Skeletal muscle satellite cell (primary cell): ENCODE results near the gene KRT32.

Source experiments
- H3K27me3 ChIP-seq: 2 replicates; pipeline ENCODE4 v1.7.0; 2013; ENCODE audit warnings: low read length; ENCODE audit not compliant: control insufficient read depth, insufficient read depth
- H3K36me3 ChIP-seq: 2 replicates; pipeline ENCODE4 v1.7.0; 2013; ENCODE audit warnings: mild to moderate bottlenecking, control low read depth, low read length; ENCODE audit not compliant: insufficient read depth
- H3K4me1 ChIP-seq: 2 replicates; pipeline ENCODE4 v1.7.0; 2013; ENCODE audit warnings: low read length; ENCODE audit not compliant: control insufficient read depth, insufficient read depth
- H3K4me2 ChIP-seq: 2 replicates; pipeline ENCODE4 v1.7.0; 2013; ENCODE audit warnings: mild to moderate bottlenecking, low read length
- H3K4me3 ChIP-seq: 2 replicates; pipeline ENCODE4 v1.7.0; 2013; ENCODE audit warnings: low read length
- H3K9ac ChIP-seq: 2 replicates; pipeline ENCODE4 v1.7.0; 2013; ENCODE audit warnings: mild to moderate bottlenecking, low read depth, low read length, moderate library complexity
- H3K9me3 ChIP-seq: replicated peaks from 2 replicates; pipeline ENCODE4 v1.7.0; 2013; ENCODE audit warnings: mild to moderate bottlenecking, control low read depth, low read length

KRT32 gene

DNA sequence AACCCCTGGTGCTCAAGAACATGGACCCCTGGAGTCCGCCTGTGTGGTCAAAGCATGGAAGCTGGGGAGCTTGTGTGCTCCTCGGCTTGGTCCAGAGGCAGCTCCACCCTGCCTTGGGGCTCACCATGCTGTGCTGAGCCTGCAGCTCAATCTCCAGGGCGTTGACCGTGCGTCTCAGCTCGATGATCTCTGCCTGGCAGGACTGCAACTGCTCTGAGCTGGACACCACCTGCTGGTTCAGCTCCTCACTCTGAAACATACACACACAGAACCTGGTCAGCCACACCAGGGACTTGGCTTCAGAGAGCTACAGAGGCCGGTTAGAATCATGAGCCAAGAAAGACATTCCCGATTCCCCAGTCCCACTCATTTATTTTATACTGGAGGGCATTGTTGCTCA, 11.1 kb upstream of the KRT32 start:
- H3K9me3 ChIP-seq: no peaks in the 10 kb centered on the region
- H3K4me2 ChIP-seq: no peak overlapping the region
- peaks cover 27% of the 10 kb centered on the region for H3K27me3 ChIP-seq
- no peak overlapping the region for H3K9ac ChIP-seq
- no peaks in the 10 kb centered on the region for H3K4me1 ChIP-seq
- H3K36me3 ChIP-seq: no peaks in the 10 kb centered on the region
- no peak overlapping the region for H3K4me3 ChIP-seq

GRCh38 chr17:41476866-41477815, 10.0 kb upstream of the KRT32 start:
- H3K4me1 ChIP-seq: no peaks in the 10 kb centered on the region
- H3K4me2 ChIP-seq: no peak overlapping the region
- no peak overlapping the region for H3K9ac ChIP-seq
- peaks cover 30% of the 10 kb centered on the region for H3K27me3 ChIP-seq
- H3K9me3 ChIP-seq: no peaks in the 10 kb centered on the region
- no peak overlapping the region for H3K4me3 ChIP-seq
- H3K36me3 ChIP-seq: no peaks in the 10 kb centered on the region

DNA sequence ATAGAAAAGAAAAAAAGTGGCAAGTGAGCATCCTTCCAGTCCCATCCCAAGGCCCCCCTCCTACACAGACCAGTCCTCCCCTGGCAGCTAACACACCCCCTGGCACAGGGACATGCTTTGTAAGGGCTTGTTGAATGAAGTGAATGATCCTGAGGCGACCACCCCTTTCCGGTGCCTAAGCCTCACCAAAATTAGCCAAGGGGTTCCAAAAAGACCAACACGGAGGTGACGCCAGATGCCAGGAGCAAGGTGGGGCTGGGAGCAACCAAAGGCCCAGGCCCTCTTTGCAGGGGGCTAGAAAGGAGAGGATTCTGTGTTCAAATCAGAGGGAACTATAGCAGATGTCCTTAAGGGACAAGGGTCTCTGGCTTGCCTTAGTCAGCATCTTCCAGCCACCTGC, 8.2 kb upstream of the KRT32 start:
- no peaks in the 10 kb centered on the region for H3K9me3 ChIP-seq
- H3K4me2 ChIP-seq: no peak overlapping the region
- no peaks in the 10 kb centered on the region for H3K36me3 ChIP-seq
- no peak overlapping the region for H3K9ac ChIP-seq
- H3K4me1 ChIP-seq: no peaks in the 10 kb centered on the region
- H3K4me3 ChIP-seq: no peak overlapping the region
- peaks cover 41% of the 10 kb centered on the region for H3K27me3 ChIP-seq

DNA sequence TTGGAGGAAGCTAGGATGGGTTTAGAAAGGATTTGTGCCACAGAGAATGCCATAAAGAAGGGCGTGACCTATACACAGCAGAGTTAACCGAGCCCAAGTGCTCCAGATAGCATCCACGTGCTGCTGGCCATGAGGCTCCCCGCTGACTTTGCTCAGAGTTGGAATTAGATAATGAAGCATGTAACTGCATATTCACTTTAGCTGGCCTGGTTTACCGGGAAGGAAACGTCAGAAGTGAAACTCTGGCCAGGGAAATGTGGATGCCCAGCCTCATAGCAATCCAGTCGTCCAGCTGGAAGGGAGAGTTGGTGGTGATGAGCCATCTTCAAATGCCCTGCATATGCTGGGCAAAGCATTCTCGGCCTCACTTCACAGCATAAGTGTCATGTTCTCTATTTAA, 7.7 kb upstream of the KRT32 start:
- no peak overlapping the region for H3K9ac ChIP-seq
- no peak overlapping the region for H3K4me2 ChIP-seq
- no peaks in the 10 kb centered on the region for H3K4me1 ChIP-seq
- H3K4me3 ChIP-seq: no peak overlapping the region
- peaks cover 41% of the 10 kb centered on the region for H3K27me3 ChIP-seq
- no peaks in the 10 kb centered on the region for H3K36me3 ChIP-seq
- H3K9me3 ChIP-seq: no peaks in the 10 kb centered on the region

- no peak overlapping the region for H3K4me3 ChIP-seq
- H3K36me3 ChIP-seq: no peaks in the 10 kb centered on the region
- peaks cover 19% of the 10 kb centered on the region for H3K4me1 ChIP-seq
- no peak overlapping the region for H3K4me2 ChIP-seq
- H3K9me3 ChIP-seq: no peaks in the 10 kb centered on the region
- no peak overlapping the region for H3K9ac ChIP-seq
- peaks cover 29% of the 10 kb centered on the region for H3K27me3 ChIP-seq
Observed at GRCh38 chr17:41468346-41468745, 1.2 kb upstream of the KRT32 start.

DNA sequence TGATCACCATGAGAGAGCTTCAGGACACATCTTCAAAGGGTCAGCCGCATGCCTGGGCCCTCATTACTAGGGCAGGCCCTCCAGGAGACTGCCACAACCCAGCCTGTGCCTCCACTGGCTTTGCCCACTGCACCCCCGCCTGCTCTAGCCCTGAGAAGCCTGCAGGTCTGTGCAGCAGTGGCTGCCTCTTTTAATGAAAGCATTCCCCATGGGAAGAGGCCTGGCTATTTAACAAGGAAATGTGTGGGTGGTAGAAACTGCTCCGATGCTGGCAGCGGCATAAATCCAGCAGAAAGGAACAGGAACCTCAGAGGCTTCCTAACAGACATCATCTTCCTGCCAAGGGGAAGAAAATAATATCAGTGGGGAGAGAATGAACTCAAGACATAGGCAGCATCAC, 375 bp upstream of the KRT32 start:
- H3K4me3 ChIP-seq: no peak overlapping the region
- no peak overlapping the region for H3K9ac ChIP-seq
- H3K4me2 ChIP-seq: no peak overlapping the region
- no peaks in the 10 kb centered on the region for H3K9me3 ChIP-seq
- H3K4me1 ChIP-seq: peaks cover 19% of the 10 kb centered on the region
- peaks cover 25% of the 10 kb centered on the region for H3K27me3 ChIP-seq
- no peaks in the 10 kb centered on the region for H3K36me3 ChIP-seq

DNA sequence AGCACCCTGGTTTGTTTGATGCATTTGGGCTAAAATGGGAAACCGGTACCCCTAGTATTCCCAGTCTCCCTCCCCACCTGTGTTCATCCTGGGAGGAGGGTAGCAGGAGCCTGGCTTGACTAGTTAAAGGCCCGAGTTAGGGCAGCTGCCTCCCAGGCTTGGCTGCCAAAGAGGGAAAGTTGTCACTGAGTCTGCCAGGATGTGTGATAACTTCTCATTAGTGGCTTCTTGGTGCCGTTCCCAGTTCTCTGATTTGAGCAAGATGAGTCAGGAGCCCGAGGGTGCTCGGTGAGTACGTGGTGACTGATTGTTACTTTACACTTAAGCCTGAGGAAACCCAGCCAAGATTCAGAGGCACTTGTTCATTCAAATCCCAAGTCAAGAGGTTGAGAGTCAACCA, 2.5 kb downstream of the KRT32 start:
- no peak overlapping the region for H3K9ac ChIP-seq
- H3K4me2 ChIP-seq: no peak overlapping the region

DNA sequence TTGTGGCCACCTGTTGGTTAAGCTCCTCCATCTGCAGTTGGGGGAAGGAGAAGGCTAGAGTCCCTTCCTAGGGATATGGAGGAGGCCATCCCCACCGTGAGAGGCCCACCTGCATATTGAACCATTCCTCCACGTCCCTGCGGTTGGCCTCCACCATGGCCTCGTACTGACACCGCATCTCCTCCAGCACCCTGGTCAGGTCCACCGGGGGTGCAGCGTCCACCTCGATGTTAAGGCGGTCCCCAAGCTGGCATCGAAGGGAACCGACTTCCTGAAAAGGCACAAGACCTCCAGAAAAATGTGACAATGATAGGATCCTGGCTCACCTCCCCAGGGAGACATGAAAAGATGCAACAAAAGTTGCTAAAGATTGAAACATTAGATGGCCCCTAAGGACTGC, 3.0 kb downstream of the KRT32 start:
- Histone ChIP-seq H3K9me3 (no peaks in the 10 kb centered on the region), H3K27me3 (peaks cover 24% of the 10 kb centered on the region), H3K4me2 (no peak overlapping the region), H3K4me3 (no peak overlapping the region), H3K4me1 (peaks cover 19% of the 10 kb centered on the region), H3K9ac (no peak overlapping the region), H3K36me3 (no peaks in the 10 kb centered on the region)

More for the DNA sequence above, 2.5 kb downstream of the KRT32 start:
- Histone ChIP-seq H3K4me1 (peaks cover 19% of the 10 kb centered on the region), H3K9me3 (no peaks in the 10 kb centered on the region), H3K36me3 (no peaks in the 10 kb centered on the region), H3K4me3 (no peak overlapping the region), H3K27me3 (peaks cover 21% of the 10 kb centered on the region)

DNA sequence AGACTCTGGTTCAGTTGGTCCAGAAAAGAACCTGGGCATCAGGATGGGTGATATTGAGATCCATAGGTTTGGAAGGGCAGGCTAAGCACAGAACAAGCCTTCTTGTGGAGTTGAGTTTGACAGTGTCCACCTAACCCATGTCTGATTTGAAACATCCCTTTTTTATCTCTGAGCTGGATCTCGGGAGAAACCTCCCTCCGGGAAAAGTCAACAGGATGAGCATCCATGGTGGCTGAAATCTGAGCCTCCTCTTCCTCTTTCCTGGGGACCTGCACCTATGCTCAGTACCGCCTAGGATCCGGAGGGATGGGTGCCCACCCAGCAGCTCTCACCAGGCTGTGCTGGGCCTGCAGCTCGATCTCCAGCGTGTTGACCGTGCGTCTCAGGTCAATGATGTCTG, 3.4 kb downstream of the KRT32 start:
- no peak overlapping the region for H3K4me3 ChIP-seq
- no peaks in the 10 kb centered on the region for H3K36me3 ChIP-seq
- peaks cover 23% of the 10 kb centered on the region for H3K27me3 ChIP-seq
- H3K9ac ChIP-seq: no peak overlapping the region
- no peak overlapping the region for H3K4me2 ChIP-seq
- H3K4me1 ChIP-seq: peaks cover 19% of the 10 kb centered on the region
- H3K9me3 ChIP-seq: no peaks in the 10 kb centered on the region

- H3K4me3 ChIP-seq: no peak overlapping the region
- H3K9ac ChIP-seq: no peak overlapping the region
- H3K4me2 ChIP-seq: no peak overlapping the region
- no peaks in the 10 kb centered on the region for H3K36me3 ChIP-seq
- peaks cover 22% of the 10 kb centered on the region for H3K27me3 ChIP-seq
- no peaks in the 10 kb centered on the region for H3K9me3 ChIP-seq
- H3K4me1 ChIP-seq: peaks cover 16% of the 10 kb centered on the region
Observed at GRCh38 chr17:41462705-41463104, 4.5 kb downstream of the KRT32 start.

DNA sequence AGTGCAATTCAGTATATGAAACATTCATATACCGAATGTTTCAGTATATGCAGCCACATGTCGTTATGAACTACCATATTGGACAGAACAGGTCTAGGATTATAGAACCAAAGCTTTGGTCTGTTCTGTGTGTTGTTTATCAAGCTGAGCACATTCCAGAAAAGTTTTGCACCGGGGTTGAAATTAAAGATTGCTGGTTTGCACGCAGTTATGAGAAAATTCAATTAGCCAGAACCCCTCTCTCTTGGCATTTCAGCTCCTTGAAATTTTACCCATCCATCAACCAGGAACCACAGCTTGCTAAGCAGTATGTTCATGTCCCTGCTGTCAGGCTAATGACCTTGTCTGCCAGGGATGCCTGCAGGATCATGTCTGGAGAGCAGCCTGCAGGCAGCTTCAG, 9.5 kb downstream of the KRT32 start:
- no peak overlapping the region for H3K4me3 ChIP-seq
- H3K9me3 ChIP-seq: no peaks in the 10 kb centered on the region
- no peaks in the 10 kb centered on the region for H3K36me3 ChIP-seq
- H3K4me1 ChIP-seq: peaks cover 10% of the 10 kb centered on the region
- H3K4me2 ChIP-seq: no peak overlapping the region
- no peak overlapping the region for H3K9ac ChIP-seq
- peaks cover 30% of the 10 kb centered on the region for H3K27me3 ChIP-seq

GRCh38 chr17:41456204-41456603, 11.0 kb downstream of the KRT32 start:
- no peak overlapping the region for H3K4me2 ChIP-seq
- no peaks in the 10 kb centered on the region for H3K36me3 ChIP-seq
- no peak overlapping the region for H3K4me3 ChIP-seq
- H3K9ac ChIP-seq: no peak overlapping the region
- peaks cover 4% of the 10 kb centered on the region for H3K9me3 ChIP-seq
- H3K4me1 ChIP-seq: peaks cover 10% of the 10 kb centered on the region
- H3K27me3 ChIP-seq: peaks cover 27% of the 10 kb centered on the region
